Fibroblast of lung (primary cell): ENCODE measurements around the gene GINS1.

Experiments used
- CTCF ChIP-seq, 2 donors: IDR thresholded peaks in 1 of 2; conservative IDR thresholded peaks in 1 of 2; 1 replicate in 1 of 2; 2 replicates in 1 of 2; pipeline ENCODE4 v1.5.1; 2011 to 2012; ENCODE audit warnings: low read length in 2 of 2, control low read depth in 1 of 2, inconsistent platforms in 1 of 2, low read depth in 1 of 2, mild to moderate bottlenecking in 1 of 2
- EZH2 ChIP-seq: IDR thresholded peaks from 2 replicates; pipeline ENCODE4 v1.5.1; 2012; ENCODE audit warnings: low read length, control low read depth, mild to moderate bottlenecking; ENCODE audit errors: missing control alignments

DNA sequence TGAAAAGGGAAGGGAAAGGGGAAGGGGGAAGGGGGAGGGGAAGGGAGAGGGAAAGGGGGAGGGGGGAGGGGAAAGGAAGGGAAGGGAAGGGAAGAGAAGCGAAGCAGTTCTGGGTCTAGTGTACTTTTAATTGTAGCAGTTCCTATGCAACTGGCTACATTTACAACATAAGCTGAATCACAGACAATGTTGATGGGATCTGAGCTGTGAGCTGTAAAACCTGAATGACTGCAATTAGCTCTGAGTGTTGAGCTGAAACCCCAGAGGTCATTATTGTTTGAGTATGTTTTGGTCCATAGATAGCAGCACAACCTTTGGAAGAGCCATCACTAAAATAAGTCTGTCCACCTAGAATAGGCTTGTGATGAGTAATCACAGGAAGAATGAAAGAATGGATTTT, 9.7 kb upstream of the GINS1 start:
- TF ChIP-seq CTCF (conservative IDR thresholded peaks at IDR 0.05 in 1 of 2, IDR thresholded peaks at IDR 0.05 in 1 of 2; ENCODE audit: low read depth in 1 of 2, low read length in 2 of 2) (no peak), EZH2 (no peak)
